B cell (primary cell): Measurements from ENCODE around the gene ALPK3. TPM values are rescaled to one million over a fixed set of nuclear protein-coding genes. Genes with fewer than 3 reads are reported as not detected.

Experiments used
- ATAC-seq: fragments of 200-7000 bp; cut with Tn5 transposase; one replicate; pipeline ENCODE4 v1.10.0; 2021; ENCODE audit warnings: low read depth, mild to moderate bottlenecking, moderate number of reproducible peaks, moderate library complexity
- CTCF ChIA-PET: fragments of 350-600 bp; sonication (Branson Sonifier 250); formaldehyde crosslinking; loops from one replicate; lab custom pipeline; 2021; ENCODE audit warnings: antibody characterized with exemption, inconsistent platforms; lab: Charles Lee
- POLR2A ChIA-PET: fragments of 350-600 bp; sonication (Branson Sonifier 250); formaldehyde crosslinking; loops from one replicate; lab custom pipeline; 2021; ENCODE audit warnings: antibody characterized with exemption; lab: Charles Lee
- DNase-seq: peaks from one replicate; pipeline ENCODE4 v3.0.0; 2013
- H2AFZ ChIP-seq: 2 replicates; pipeline ENCODE4 v1.6.1; 2012; ENCODE audit warnings: mild to moderate bottlenecking, low read depth, low read length; ENCODE audit not compliant: insufficient read depth, poor library complexity, severe bottlenecking
- H3K27ac ChIP-seq, 2 donors: 1 replicate in 1 of 2; 2 replicates in 1 of 2; pipeline ENCODE4 v1.5.1; 2012 to 2013; ENCODE audit warnings: low read length in 2 of 2, mild to moderate bottlenecking in 2 of 2, moderate library complexity in 1 of 2
- H3K27me3 ChIP-seq, 4 experiments: fragments of 200-600 bp in 1 of 4; sonication (generic) in 1 of 4; replicated peaks in 1 of 4; 1 replicate in 2 of 4; 2 replicates in 2 of 4; pipeline versions ENCODE4 v1.6.1 to v1.7.0; 2013 to 2016; ENCODE audit warnings: low read length in 3 of 4, mild to moderate bottlenecking in 2 of 4, mixed read lengths in 1 of 4, moderate library complexity in 1 of 4; ENCODE audit not compliant: insufficient read depth in 4 of 4, control insufficient read depth in 3 of 4; ENCODE audit errors: control extremely low read depth in 1 of 4
- H3K36me3 ChIP-seq, 2 experiments: replicated peaks in 1 of 2; 1 replicate in 1 of 2; 2 replicates in 1 of 2; pipeline versions ENCODE4 v1.6.1 to v1.7.1; 2013; ENCODE audit warnings: low read length in 1 of 2; ENCODE audit not compliant: insufficient read depth in 2 of 2, control insufficient read depth in 1 of 2; ENCODE audit errors: control extremely low read depth in 1 of 2, extremely low read depth in 1 of 2
- H3K4me1 ChIP-seq, 2 donors: fragments of 200-600 bp in 1 of 2; sonication (generic) in 1 of 2; 1 replicate in 1 of 2; 2 replicates in 1 of 2; pipeline versions ENCODE4 v1.5.1 to v1.6.1; 2013 to 2017; ENCODE audit warnings: low read length in 2 of 2; ENCODE audit not compliant: control insufficient read depth in 2 of 2, insufficient read depth in 2 of 2
- H3K4me2 ChIP-seq: replicated peaks from 2 replicates; pipeline ENCODE3; 2012; ENCODE audit warnings: mild to moderate bottlenecking, low read depth, low read length; ENCODE audit not compliant: poor library complexity, severe bottlenecking
- H3K4me3 ChIP-seq, 5 experiments: fragments of 200-600 bp in 1 of 5; sonication (generic) in 1 of 5; 1 replicate in 3 of 5; 2 replicates in 2 of 5; pipeline versions ENCODE4 v1.5.1 to v1.7.0; 2011 to 2016; ENCODE audit warnings: low read length in 4 of 5, mild to moderate bottlenecking in 4 of 5, low read depth in 2 of 5, control low read depth in 1 of 5, moderate library complexity in 1 of 5; ENCODE audit not compliant: insufficient read depth in 1 of 5; ENCODE audit errors: control extremely low read depth in 1 of 5, extremely low read depth in 1 of 5
- H3K79me2 ChIP-seq: fragments of 200-600 bp; sonication (generic); one replicate; pipeline ENCODE4 v1.6.0; 2016; ENCODE audit warnings: low read length; ENCODE audit not compliant: control insufficient read depth, insufficient read depth
- H3K9ac ChIP-seq: fragments of 200-600 bp; sonication (generic); 2 replicates; pipeline ENCODE4 v1.6.1; 2017; ENCODE audit warnings: mild to moderate bottlenecking, low read length, moderate library complexity
- H3K9me3 ChIP-seq, 3 donors: one replicate each; pipeline versions ENCODE4 v1.6.1 to v1.7.1; 2013; ENCODE audit warnings: low read length in 2 of 3; ENCODE audit not compliant: control insufficient read depth in 2 of 3, insufficient read depth in 1 of 3; ENCODE audit errors: control extremely low read depth in 1 of 3
- H4K20me1 ChIP-seq: 2 replicates; pipeline ENCODE4 v1.6.0; 2012; ENCODE audit warnings: mild to moderate bottlenecking, low read length; ENCODE audit not compliant: insufficient read depth, control insufficient read depth, poor library complexity, severe bottlenecking
- H3K27ac Mint-ChIP-seq: one replicate; pipeline ENCODE4 v1.8.0; 2021; ENCODE audit warnings: mixed read lengths
- H3K27me3 Mint-ChIP-seq: one replicate; pipeline ENCODE4 v1.8.0; 2021; ENCODE audit warnings: mixed read lengths
- H3K4me1 Mint-ChIP-seq: one replicate; pipeline ENCODE4 v1.8.0; 2021; ENCODE audit warnings: mixed read lengths
- H3K4me3 Mint-ChIP-seq: one replicate; pipeline ENCODE4 v1.8.0; 2021; ENCODE audit warnings: mixed read lengths
- H3K9me3 Mint-ChIP-seq: one replicate; pipeline ENCODE4 v1.8.0; 2022; ENCODE audit warnings: mixed read lengths; ENCODE audit not compliant: insufficient read depth
- EZH2 ChIP-seq: IDR thresholded peaks from 2 replicates; pipeline ENCODE4 v1.6.1; 2012; ENCODE audit warnings: borderline replicate concordance, low read depth, mild to moderate bottlenecking, moderate library complexity, low read length; ENCODE audit not compliant: insufficient read depth, poor library complexity, severe bottlenecking
- WGBS: methylation state at CpG from one replicate; pipeline ENCODE4 v1.1.5; 2013; ENCODE audit warnings: missing lambda C conversion rate; ENCODE audit not compliant: insufficient coverage; 5-methylcytosine and 5-hydroxymethylcytosine counted together
- intact Hi-C: fragments of 100-400 bp; cut with micrococcal nuclease; formaldehyde crosslinking; loops from one replicate; pipeline ENCODE4 v1.10.0; 2022
- polyA plus RNA-seq: library from polyadenylated mRNA; depleted of rRNA; stranded (reverse); fragments of >200 nt; gene quantifications from 2 replicates; pipeline ENCODE4 v1.2.3, GENCODE V29; 2012
- total RNA-seq, 2 donors: library from RNA; stranded (reverse); fragments of 120-200 nt in 1 of 2; gene quantifications; 1 replicate in 1 of 2; 2 replicates in 1 of 2; pipeline versions ENCODE4 v1.2.3 to v1.2.4, GENCODE V29; 2013 to 2022
- TF ChIP-seq, protein P1 (sequence below): fragments of 200-600 bp; IDR thresholded peaks from one replicate; pipeline ENCODE4 v1.8.0; 2022; ENCODE audit warnings: antibody characterized with exemption, mild to moderate bottlenecking

The ALPK3 gene
- total and polyA plus RNA-seq, 2 donors (not counting 1 experiment from before 2014, with no cell fraction given), result 0.07 to 0.15 TPM

DNA sequence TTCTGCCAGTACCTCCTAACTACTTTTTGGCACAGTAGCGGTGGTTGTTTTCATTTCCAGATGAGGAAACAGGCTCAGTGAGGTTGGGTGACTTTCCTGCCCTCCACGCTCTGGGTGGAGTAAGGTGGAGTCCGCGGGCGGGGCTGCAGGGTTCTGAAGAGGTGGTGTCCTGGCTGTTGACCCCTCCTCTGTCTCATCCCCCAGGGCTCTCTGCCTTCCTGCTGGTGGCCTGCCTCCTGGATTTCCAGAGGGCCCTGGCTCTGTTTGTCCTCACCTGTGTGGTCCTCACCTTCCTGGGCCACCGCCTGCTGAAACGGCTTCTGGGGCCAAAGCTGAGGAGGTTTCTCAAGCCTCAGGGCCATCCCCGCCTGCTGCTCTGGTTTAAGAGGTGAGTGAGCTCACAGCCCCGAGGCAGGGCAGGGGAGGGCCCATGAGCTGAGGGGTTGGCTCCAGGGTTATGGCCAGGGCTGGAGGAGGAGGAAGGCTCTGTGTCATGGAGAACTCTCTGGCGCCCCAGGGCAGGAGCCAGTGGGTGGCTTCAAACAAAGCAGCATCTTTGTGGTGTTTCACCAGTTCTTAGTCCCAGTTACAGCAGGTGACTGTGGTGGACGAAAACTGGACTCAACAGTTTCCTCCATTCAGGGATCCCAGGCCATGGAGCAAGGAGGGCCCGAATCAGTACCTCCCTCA, 77.7 kb downstream of the ALPK3 start:
- Mint-ChIP-seq H3K4me3 (no peak overlapping the region), H3K4me1 (no peaks in the 10 kb centered on the region), H3K27me3 (peaks cover 42% of the 10 kb centered on the region), H3K9me3 (peaks cover 3% of the 10 kb centered on the region), H3K27ac (no peak overlapping the region)
- Histone ChIP-seq H4K20me1 (no peaks in the 10 kb centered on the region), H3K9ac (no peak overlapping the region), H3K9me3 (peaks cover 0 to 7% (median 0%) of the 10 kb centered on the region in 3 donors), H2AFZ (no peak overlapping the region), H3K27me3 (peaks cover 0 to 9% (median 2%) of the 10 kb centered on the region in 4 experiments), H3K4me1 (no peaks in the 10 kb centered on the region), H3K4me3 (no peak overlapping the region), H3K27ac (no peak overlapping the region), H3K4me2 (no peak overlapping the region), H3K36me3 (no peaks in the 10 kb centered on the region), H3K79me2 (no peaks in the 10 kb centered on the region)
- POLR2A ChIA-PET, result no interaction called here
- WGBS, result 86% methylated on average over 11 of the region's 12 CpGs
- ATAC-seq (no peak), DNase-seq (no peak)
- TF ChIP-seq, protein P1, sequence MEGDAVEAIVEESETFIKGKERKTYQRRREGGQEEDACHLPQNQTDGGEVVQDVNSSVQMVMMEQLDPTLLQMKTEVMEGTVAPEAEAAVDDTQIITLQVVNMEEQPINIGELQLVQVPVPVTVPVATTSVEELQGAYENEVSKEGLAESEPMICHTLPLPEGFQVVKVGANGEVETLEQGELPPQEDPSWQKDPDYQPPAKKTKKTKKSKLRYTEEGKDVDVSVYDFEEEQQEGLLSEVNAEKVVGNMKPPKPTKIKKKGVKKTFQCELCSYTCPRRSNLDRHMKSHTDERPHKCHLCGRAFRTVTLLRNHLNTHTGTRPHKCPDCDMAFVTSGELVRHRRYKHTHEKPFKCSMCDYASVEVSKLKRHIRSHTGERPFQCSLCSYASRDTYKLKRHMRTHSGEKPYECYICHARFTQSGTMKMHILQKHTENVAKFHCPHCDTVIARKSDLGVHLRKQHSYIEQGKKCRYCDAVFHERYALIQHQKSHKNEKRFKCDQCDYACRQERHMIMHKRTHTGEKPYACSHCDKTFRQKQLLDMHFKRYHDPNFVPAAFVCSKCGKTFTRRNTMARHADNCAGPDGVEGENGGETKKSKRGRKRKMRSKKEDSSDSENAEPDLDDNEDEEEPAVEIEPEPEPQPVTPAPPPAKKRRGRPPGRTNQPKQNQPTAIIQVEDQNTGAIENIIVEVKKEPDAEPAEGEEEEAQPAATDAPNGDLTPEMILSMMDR, result no peak
- TF ChIP-seq EZH2, result no peak
- CTCF ChIA-PET, result no interaction called here
- intact Hi-C loops, result no loop called here

DNA sequence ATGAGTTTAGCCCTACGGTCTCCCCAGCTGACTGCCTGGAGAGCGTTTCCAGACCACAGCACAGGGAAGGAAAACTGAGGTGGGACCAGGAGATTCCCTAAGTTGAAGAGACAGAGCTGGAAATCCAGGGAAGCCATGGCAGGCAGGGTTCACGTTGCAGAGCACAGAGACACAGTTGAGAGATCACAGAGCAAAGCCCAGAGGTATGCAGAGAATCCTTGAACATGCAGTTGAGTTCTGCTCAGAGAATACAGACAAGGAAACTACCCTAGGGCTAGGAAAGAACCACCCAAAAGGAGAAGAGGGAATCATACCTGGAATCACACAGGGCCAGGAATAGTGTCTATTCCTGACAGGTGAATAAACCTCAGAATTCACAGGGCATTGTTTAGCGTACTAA, 81.6 kb downstream of the ALPK3 start:
- ATAC-seq (no peak), DNase-seq (no peak)
- H3K9me3 Mint-ChIP-seq, result peaks cover 5% of the 10 kb centered on the region
- no peaks in the 10 kb centered on the region for H3K4me1 ChIP-seq
- 76% methylated on average over 3 of the region's 4 CpGs for WGBS
- H3K27ac ChIP-seq, result no peak overlapping the region
- H3K27me3 Mint-ChIP-seq, result peaks cover 23% of the 10 kb centered on the region
- H4K20me1 ChIP-seq, result no peaks in the 10 kb centered on the region
- H3K4me1 Mint-ChIP-seq, result no peaks in the 10 kb centered on the region
- ChIA-PET POLR2A (no interaction called here), CTCF (no interaction called here)
- no peak overlapping the region for H3K4me3 Mint-ChIP-seq
- no peak for TF ChIP-seq EZH2
- H3K36me3 ChIP-seq, result no peaks in the 10 kb centered on the region
- peaks cover 0 to 19% (median 0%) of the 10 kb centered on the region in 3 donors for H3K9me3 ChIP-seq
- H3K4me3 ChIP-seq, result no peak overlapping the region
- intact Hi-C loops, result no loop called here
- no peaks in the 10 kb centered on the region for H3K79me2 ChIP-seq
- H3K9ac ChIP-seq, result no peak overlapping the region
- H3K27me3 ChIP-seq, result peaks cover 0 to 9% (median 2%) of the 10 kb centered on the region in 4 experiments
- no peak overlapping the region for H3K4me2 ChIP-seq
- H3K27ac Mint-ChIP-seq, result no peak overlapping the region
- H2AFZ ChIP-seq, result no peak overlapping the region
